ENCODE measurements around the gene CERS1.

The CERS1 gene

DNA sequence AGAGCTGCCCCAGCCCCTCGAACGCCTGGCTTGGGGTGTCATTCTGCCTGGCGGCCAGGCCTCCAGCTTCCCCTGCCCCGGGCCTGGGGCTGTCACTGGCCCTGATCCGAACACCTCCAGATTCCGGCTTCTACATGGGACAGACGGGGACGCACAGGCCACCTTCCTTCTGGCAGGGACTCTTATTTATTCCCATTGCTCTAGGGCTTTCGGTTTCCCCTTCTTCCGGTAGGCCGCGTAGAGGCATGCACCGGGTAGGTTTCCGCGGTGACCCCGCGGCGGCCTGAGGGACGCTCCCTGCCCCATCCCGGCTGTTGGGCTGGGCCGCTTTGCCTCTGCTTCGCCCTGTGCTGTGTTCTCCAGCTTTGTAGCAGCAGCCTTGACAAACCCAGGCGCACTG, 28.2 kb downstream of the CERS1 start:
- no peaks in the 10 kb centered on the region for H3K27me3 ChIP-seq (ENCODE audit: insufficient read depth, insufficient read length)
- peaks cover 72% of the 10 kb centered on the region for H3K36me3 ChIP-seq (ENCODE audit: insufficient read depth, insufficient read length, low read length)
- DNase-seq (ENCODE audit: low read depth, low spot score) = no peak
- peaks cover 16% of the 10 kb centered on the region for H3K4me1 ChIP-seq (ENCODE audit: insufficient read depth, insufficient read length)
- TF ChIP-seq YY1 (IDR thresholded peaks at IDR 0.05; ENCODE audit: insufficient read depth, insufficient read length) (no peak), SUZ12 (IDR thresholded peaks at IDR 0.05; ENCODE audit: extremely low read depth, insufficient read depth, insufficient read length) (no peak), ZNF274 (IDR thresholded peaks at IDR 0.05; ENCODE audit: low read depth, low read length) (no peak)
- peak overlapping the region; percentile 70 for H3K9ac ChIP-seq (ENCODE audit: insufficient read length, low read depth)
- no peak overlapping the region for H3K4me3 ChIP-seq (ENCODE audit: insufficient read length, low read depth)
- no peaks in the 10 kb centered on the region for H3K9me3 ChIP-seq (ENCODE audit: insufficient read depth, low read length)

DNA sequence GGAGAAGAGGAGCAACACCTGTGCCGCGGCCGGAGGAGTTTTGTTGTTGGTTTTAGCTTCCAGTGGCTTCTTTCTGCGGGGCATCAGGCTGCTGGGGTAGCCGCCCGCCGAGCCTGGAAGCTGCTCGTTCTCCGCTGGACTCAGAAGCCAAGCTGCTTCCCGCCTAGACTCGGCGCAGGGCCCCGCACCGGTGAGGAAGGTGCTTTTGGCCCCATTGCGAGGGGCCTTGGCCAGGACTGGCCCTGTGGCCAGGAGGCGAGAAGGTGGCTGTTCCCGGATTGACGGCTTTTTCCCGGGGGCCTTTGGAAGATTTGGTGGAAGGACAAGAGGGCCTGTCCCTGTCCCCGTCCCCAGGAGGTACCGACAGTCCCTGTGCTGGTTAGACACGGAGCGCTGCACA, 28.8 kb downstream of the CERS1 start:
- Histone ChIP-seq H3K27me3 (ENCODE audit: insufficient read depth, insufficient read length) (no peaks in the 10 kb centered on the region), H3K36me3 (ENCODE audit: insufficient read depth, insufficient read length, low read length) (peaks cover 77% of the 10 kb centered on the region), H3K9me3 (ENCODE audit: insufficient read depth, low read length) (no peaks in the 10 kb centered on the region), H3K4me3 (ENCODE audit: insufficient read length, low read depth) (no peak overlapping the region), H3K9ac (ENCODE audit: insufficient read length, low read depth) (peak overlapping the region; percentile 70), H3K4me1 (ENCODE audit: insufficient read depth, insufficient read length) (peaks cover 16% of the 10 kb centered on the region)
- no peak for TF ChIP-seq ZNF274 (IDR thresholded peaks at IDR 0.05; ENCODE audit: low read depth, low read length)
- TF ChIP-seq SUZ12 (IDR thresholded peaks at IDR 0.05; ENCODE audit: extremely low read depth, insufficient read depth, insufficient read length) = no peak
- TF ChIP-seq YY1 (IDR thresholded peaks at IDR 0.05; ENCODE audit: insufficient read depth, insufficient read length) = no peak
- no peak for DNase-seq (ENCODE audit: low read depth, low spot score)

GRCh38 chr19:18866800-18867123, 29.2 kb downstream of the CERS1 start:
- no peak for TF ChIP-seq YY1 (IDR thresholded peaks at IDR 0.05; ENCODE audit: insufficient read depth, insufficient read length)
- no peak for TF ChIP-seq ZNF274 (IDR thresholded peaks at IDR 0.05; ENCODE audit: low read depth, low read length)
- no peak for TF ChIP-seq SUZ12 (IDR thresholded peaks at IDR 0.05; ENCODE audit: extremely low read depth, insufficient read depth, insufficient read length)
- Histone ChIP-seq H3K36me3 (ENCODE audit: insufficient read depth, insufficient read length, low read length) (peaks cover 81% of the 10 kb centered on the region), H3K4me1 (ENCODE audit: insufficient read depth, insufficient read length) (peaks cover 16% of the 10 kb centered on the region), H3K9me3 (ENCODE audit: insufficient read depth, low read length) (no peaks in the 10 kb centered on the region), H3K4me3 (ENCODE audit: insufficient read length, low read depth) (no peak overlapping the region), H3K27me3 (ENCODE audit: insufficient read depth, insufficient read length) (no peaks in the 10 kb centered on the region), H3K9ac (ENCODE audit: insufficient read length, low read depth) (peak overlapping the region; percentile 56)
- DNase-seq (ENCODE audit: low read depth, low spot score) = no peak

DNA sequence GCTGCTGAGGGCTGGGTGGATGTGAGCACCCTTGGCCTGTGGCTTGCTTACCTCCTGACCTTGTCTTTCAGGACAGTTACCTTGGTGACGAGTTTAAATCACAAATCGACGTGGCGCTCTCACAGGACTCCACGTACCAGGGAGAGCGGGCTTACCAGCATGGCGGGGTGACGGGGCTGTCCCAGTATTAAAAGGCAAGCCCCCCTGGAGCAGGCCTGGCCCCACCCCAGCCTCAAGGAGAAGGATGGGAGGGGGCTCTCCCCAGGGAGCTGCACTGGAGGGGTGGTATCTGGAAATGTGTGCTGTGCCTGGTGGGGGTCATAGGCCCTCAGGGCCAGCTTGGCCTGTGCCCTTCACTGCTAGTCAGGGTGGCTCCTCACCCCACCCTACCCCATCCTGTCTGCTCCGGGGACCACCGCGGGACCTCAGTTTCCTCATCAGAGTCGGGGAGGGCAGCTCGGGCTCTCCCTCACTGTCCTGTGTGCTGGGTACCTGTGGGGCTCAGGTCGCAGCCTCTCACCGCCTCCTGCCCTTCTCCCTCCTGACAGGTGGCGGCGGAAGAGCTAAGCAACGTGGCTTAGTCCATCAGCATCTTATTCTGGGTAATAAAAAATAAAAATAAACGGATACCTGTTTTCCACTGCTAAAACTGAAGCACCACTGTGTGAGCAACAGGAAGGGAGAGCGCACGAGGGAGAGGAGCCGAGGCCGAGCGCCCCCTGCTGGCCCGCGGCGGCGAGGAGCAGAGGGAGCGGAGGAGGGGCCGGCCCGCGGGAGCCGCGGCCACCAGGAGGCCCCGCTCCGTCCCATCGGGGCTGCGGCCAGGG, 29.8 kb downstream of the CERS1 start:
- H3K4me3 ChIP-seq (ENCODE audit: insufficient read length, low read depth) = no peak overlapping the region
- H3K9ac ChIP-seq (ENCODE audit: insufficient read length, low read depth) = peak overlapping the region; percentile 56
- H3K27me3 ChIP-seq (ENCODE audit: insufficient read depth, insufficient read length) = no peaks in the 10 kb centered on the region
- peaks cover 16% of the 10 kb centered on the region for H3K4me1 ChIP-seq (ENCODE audit: insufficient read depth, insufficient read length)
- no peak for TF ChIP-seq ZNF274 (IDR thresholded peaks at IDR 0.05; ENCODE audit: low read depth, low read length)
- no peak for TF ChIP-seq SUZ12 (IDR thresholded peaks at IDR 0.05; ENCODE audit: extremely low read depth, insufficient read depth, insufficient read length)
- no peak for TF ChIP-seq YY1 (IDR thresholded peaks at IDR 0.05; ENCODE audit: insufficient read depth, insufficient read length)
- peaks cover 87% of the 10 kb centered on the region for H3K36me3 ChIP-seq (ENCODE audit: insufficient read depth, insufficient read length, low read length)
- peak; percentile 44 for DNase-seq (ENCODE audit: low read depth, low spot score)
- H3K9me3 ChIP-seq (ENCODE audit: insufficient read depth, low read length) = no peaks in the 10 kb centered on the region

GRCh38 chr19:18865106-18865972, 30.6 kb downstream of the CERS1 start:
- H3K4me3 ChIP-seq (ENCODE audit: insufficient read length, low read depth) = no peak overlapping the region
- H3K36me3 ChIP-seq (ENCODE audit: insufficient read depth, insufficient read length, low read length) = peaks cover 89% of the 10 kb centered on the region
- peaks cover 16% of the 10 kb centered on the region for H3K4me1 ChIP-seq (ENCODE audit: insufficient read depth, insufficient read length)

DNA sequence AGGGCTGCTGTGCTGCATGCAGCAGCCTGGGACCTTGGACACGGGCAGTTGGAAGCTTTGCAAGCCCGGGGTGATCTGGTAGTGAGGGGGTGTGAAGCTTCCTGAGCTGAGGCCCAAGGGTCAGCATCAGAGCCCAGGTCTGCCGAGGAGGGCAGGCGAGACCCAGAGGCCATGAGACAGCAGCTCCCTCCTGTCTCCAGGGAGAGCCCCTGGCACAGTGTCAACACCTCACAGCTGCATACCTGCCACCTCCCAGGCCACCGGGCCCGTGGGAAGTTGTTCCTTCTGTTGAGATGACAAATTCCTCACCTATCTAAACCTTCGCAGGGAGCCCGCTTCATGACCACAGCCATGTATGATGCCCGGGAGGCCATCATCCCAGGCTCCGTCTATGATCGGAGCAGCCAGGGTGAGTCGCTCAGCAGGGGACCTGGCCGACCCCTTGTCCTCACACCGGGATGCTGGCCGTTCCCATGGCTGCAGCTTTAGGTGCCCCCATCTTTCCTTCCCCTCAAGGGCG, 32.1 kb downstream of the CERS1 start:
- Histone ChIP-seq H3K4me3 (ENCODE audit: insufficient read length, low read depth) (no peak overlapping the region), H3K9me3 (ENCODE audit: insufficient read depth, low read length) (no peaks in the 10 kb centered on the region), H3K36me3 (ENCODE audit: insufficient read depth, insufficient read length, low read length) (peaks cover 95% of the 10 kb centered on the region), H3K9ac (ENCODE audit: insufficient read length, low read depth) (no peak overlapping the region), H3K4me1 (ENCODE audit: insufficient read depth, insufficient read length) (peaks cover 16% of the 10 kb centered on the region), H3K27me3 (ENCODE audit: insufficient read depth, insufficient read length) (no peaks in the 10 kb centered on the region)
- no peak for DNase-seq (ENCODE audit: low read depth, low spot score)
- TF ChIP-seq ZNF274 (IDR thresholded peaks at IDR 0.05; ENCODE audit: low read depth, low read length) (no peak), YY1 (IDR thresholded peaks at IDR 0.05; ENCODE audit: insufficient read depth, insufficient read length) (no peak), SUZ12 (IDR thresholded peaks at IDR 0.05; ENCODE audit: extremely low read depth, insufficient read depth, insufficient read length) (no peak)

More at GRCh38 chr19:18865106-18865972, 30.6 kb downstream of the CERS1 start:
- Histone ChIP-seq H3K27me3 (ENCODE audit: insufficient read depth, insufficient read length) (no peaks in the 10 kb centered on the region), H3K9me3 (ENCODE audit: insufficient read depth, low read length) (no peaks in the 10 kb centered on the region), H3K9ac (ENCODE audit: insufficient read length, low read depth) (no peak overlapping the region)
- no peak for DNase-seq (ENCODE audit: low read depth, low spot score)
- TF ChIP-seq ZNF274 (IDR thresholded peaks at IDR 0.05; ENCODE audit: low read depth, low read length) = no peak
- no peak for TF ChIP-seq YY1 (IDR thresholded peaks at IDR 0.05; ENCODE audit: insufficient read depth, insufficient read length)

All from NT2/D1 (cell line).